IPS-20b (cell line): Measurements from ENCODE around the gene RNF20.

Source experiments
- H3K27ac ChIP-seq: one replicate; pipeline ENCODE4 v1.5.1; 2013; ENCODE audit warnings: low read length
- H3K27me3 ChIP-seq: 2 replicates; pipeline ENCODE4 v1.6.1; 2013; ENCODE audit warnings: mild to moderate bottlenecking, low read length, inconsistent platforms; ENCODE audit not compliant: insufficient read depth
- H3K36me3 ChIP-seq: 2 replicates; pipeline ENCODE4 v1.6.1; 2013; ENCODE audit warnings: low read depth, mild to moderate bottlenecking, inconsistent platforms, low read length, moderate library complexity; ENCODE audit not compliant: insufficient read depth
- H3K4me1 ChIP-seq: 2 replicates; pipeline ENCODE4 v1.6.1; 2013; ENCODE audit warnings: mild to moderate bottlenecking, control low read depth, inconsistent platforms, low read length, moderate library complexity; ENCODE audit not compliant: insufficient read depth
- H3K4me3 ChIP-seq: 2 replicates; pipeline ENCODE4 v1.5.1; 2013; ENCODE audit warnings: mild to moderate bottlenecking, low read length, inconsistent platforms
- H3K9ac ChIP-seq: 2 replicates; pipeline ENCODE4 v1.6.1; 2013; ENCODE audit warnings: low read depth, mild to moderate bottlenecking, inconsistent platforms, low read length, moderate library complexity
- H3K9me3 ChIP-seq: 2 replicates; pipeline ENCODE4 v1.6.1; 2013; ENCODE audit warnings: mild to moderate bottlenecking, low read depth, low read length, inconsistent platforms; ENCODE audit not compliant: insufficient read depth

RNF20 gene, protein sequence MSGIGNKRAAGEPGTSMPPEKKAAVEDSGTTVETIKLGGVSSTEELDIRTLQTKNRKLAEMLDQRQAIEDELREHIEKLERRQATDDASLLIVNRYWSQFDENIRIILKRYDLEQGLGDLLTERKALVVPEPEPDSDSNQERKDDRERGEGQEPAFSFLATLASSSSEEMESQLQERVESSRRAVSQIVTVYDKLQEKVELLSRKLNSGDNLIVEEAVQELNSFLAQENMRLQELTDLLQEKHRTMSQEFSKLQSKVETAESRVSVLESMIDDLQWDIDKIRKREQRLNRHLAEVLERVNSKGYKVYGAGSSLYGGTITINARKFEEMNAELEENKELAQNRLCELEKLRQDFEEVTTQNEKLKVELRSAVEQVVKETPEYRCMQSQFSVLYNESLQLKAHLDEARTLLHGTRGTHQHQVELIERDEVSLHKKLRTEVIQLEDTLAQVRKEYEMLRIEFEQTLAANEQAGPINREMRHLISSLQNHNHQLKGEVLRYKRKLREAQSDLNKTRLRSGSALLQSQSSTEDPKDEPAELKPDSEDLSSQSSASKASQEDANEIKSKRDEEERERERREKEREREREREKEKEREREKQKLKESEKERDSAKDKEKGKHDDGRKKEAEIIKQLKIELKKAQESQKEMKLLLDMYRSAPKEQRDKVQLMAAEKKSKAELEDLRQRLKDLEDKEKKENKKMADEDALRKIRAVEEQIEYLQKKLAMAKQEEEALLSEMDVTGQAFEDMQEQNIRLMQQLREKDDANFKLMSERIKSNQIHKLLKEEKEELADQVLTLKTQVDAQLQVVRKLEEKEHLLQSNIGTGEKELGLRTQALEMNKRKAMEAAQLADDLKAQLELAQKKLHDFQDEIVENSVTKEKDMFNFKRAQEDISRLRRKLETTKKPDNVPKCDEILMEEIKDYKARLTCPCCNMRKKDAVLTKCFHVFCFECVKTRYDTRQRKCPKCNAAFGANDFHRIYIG

DNA sequence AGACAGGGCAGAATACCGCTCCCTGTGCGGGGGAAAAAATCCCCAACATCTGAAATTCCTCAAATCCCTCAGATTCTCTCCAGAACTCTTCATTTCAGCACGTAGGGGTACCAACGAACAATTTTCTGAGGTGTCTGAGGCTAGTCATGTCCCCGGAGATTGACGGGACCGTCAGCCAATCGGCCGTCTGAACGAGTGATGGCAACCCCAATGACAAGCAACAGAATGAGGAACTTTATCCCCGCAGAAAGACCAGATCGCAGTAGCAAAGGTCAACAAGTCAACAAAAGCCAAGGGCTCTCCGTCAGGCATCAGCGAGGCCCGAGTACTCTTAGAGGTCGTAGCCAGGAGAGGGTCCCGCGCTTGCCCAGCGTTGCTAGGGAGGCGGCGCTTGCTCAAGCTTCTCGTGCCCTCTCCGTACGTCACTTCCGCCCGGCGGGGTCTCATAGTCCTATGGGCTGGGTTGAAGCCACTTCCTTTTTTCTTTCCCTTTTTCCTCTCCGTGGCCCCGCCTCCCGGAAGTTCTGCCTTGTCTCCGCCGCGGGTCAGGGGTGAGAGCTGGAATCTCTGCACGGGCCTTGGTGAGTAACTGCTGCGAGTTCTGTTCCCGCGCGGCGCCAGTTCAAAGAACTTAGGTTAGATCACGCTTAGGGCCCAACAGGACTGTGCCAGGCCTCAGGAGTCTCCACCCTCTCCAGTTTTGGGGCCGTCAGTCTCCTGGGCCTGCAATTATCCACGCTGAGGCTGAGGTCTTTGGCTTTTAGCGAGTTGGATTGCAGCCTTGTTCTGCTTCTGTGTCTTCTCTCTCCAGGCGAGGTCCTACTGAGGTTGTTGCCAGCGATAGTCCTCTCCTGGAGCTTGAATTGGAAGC, at the start of gene RNF20:
Gene RNF20 (plus strand): TSS at position 520 of the 871 bp plus-strand sequence. CDS start 1,571 bp downstream, outside the sequence.
- Histone ChIP-seq H3K9ac (peak within 1 kb of the TSS; percentile 90), H3K27ac (peak within 1 kb of the TSS; percentile 90), H3K4me3 (peak within 1 kb of the TSS; percentile 92), H3K9me3 (no peaks in the 10 kb centered on the region), H3K4me1 (peaks cover 5% of the 10 kb centered on the region; the same call in 1 of the 2 replicates), H3K36me3 (peaks cover 35% of the 10 kb centered on the region), H3K27me3 (no peaks in the 10 kb centered on the region)

DNA sequence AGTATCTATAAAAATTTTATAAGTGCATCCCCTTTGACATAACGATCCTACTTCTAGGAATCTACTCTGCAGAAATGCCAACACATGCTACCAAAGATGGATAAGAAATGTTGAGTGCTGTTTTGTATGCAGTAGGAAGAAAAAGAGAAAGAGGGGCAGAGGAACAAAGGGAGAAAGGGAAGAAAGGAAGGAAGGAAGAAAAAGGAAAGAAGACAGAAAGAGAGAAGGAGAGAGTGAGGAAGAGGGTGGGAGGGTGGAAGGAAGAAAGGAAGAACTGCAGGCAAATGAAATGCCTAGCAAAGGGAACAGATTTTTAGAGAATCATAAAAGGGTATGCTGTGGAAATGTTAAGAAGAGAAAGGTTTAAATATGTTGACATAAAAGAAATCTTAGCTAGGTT, 49.6 kb upstream of the RNF20 start:
- Histone ChIP-seq H3K27me3 (peaks cover 16% of the 10 kb centered on the region), H3K27ac (no peak overlapping the region), H3K4me3 (no peak overlapping the region), H3K9ac (no peak overlapping the region), H3K9me3 (no peaks in the 10 kb centered on the region), H3K36me3 (no peaks in the 10 kb centered on the region), H3K4me1 (peaks cover 21% of the 10 kb centered on the region; the same call in 1 of the 2 replicates)

DNA sequence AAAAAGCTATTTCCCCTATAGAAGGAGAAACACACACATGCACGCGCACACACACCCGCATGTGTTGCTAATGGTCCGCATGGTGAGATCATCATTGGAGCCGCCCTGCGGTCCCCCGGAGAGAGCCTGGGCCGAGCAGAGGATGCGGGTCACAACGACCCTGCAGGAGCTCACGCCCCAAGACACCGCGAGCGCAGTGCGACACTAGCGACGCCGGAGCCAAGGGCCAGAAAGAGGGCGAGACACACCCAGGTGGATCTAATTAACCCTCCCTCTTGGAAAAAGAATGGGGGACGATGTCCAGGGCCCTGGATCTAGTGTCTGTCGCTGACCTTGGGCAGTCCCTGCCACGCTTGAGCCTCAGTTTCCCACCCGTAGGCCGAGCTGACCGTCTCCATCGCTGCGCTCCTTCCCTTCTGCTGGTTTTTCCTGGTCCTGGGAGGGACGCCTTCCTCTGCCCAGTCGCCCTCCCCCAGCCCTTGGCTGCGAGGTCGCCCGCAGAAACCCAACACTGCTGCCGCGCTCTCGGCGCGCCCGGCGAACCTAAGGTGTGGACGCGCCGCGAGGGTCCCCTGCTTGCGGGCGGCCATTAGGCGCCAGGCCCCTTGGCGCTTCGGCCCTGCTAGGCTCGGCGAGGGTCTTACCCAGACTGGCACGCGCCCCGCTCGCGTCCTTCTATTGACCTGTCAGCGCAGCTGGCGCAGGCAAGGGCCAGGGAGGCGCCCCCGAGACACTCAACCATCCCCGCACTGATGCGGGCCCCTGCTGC, 47.5 kb upstream of the RNF20 start:
- H3K27me3 ChIP-seq: peaks cover 16% of the 10 kb centered on the region
- H3K27ac ChIP-seq: no peak overlapping the region
- H3K9me3 ChIP-seq: no peaks in the 10 kb centered on the region
- H3K4me1 ChIP-seq: peaks cover 8% of the 10 kb centered on the region; the same call in 1 of the 2 replicates
- peak overlapping the region; percentile 93 for H3K4me3 ChIP-seq
- no peaks in the 10 kb centered on the region for H3K36me3 ChIP-seq
- peak overlapping the region; percentile 84 for H3K9ac ChIP-seq

DNA sequence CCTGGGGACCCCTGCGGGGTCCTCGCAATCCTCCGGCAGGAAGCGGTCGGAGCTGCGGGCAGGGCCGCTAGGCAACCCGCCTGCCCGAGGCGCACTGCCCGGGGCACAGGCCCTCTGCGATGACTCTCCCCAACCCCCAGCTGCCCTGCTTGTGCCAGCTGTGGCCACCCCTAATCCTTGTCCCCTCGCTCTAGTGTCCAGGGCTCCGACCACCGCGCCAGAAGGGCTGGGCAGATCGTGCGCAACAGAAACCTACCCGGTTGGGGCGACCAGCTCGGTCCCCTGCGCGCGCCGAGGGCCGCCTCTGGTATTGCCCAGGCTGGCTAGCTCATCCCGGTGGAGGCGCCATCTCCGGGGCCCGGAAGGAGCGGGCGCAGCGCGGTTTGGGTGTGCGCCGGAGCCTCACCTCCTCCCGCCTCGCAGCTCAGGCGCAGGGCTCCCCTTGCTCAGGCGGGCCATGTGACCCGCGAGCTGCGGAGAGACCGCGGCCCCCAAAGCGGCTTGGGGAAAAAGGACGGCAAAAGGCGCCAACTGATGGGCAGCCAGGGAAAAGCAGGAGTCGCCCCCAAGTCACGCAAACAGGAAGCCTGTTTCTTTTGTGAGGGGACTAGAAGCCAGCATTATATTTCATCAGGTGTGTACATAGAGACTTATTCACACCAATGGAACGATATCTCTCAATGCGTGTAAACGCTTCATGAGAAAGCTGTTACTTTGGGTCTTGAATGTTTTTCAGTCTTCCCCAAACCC, 46.8 kb upstream of the RNF20 start:
- Histone ChIP-seq H3K27me3 (peaks cover 16% of the 10 kb centered on the region), H3K27ac (no peak overlapping the region), H3K36me3 (no peaks in the 10 kb centered on the region), H3K9ac (peak overlapping the region; percentile 84; the same call in 1 of the 2 replicates), H3K9me3 (no peaks in the 10 kb centered on the region), H3K4me1 (peaks cover 8% of the 10 kb centered on the region; the same call in 1 of the 2 replicates), H3K4me3 (peak overlapping the region; percentile 93)

DNA sequence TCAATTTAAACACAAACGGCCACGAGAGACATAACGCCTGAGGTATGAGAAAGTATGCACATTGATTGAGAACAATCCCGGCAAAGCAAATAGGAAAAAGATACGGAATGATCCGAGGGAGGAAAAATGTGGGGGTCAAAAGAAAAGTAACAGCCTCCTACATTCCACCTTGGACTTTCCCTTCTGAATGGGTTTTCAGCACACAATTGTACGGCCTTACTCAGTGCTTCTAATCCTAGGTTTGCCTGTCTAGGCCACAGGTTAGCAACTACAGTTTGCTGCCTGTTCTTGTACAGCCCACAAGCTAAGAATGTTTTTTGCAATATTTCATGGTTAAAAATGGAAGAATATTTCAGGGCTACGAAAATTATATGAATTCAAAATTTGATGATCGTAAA, 46.2 kb upstream of the RNF20 start:
- Histone ChIP-seq H3K27ac (no peak overlapping the region), H3K36me3 (no peaks in the 10 kb centered on the region), H3K4me1 (peaks cover 8% of the 10 kb centered on the region; the same call in 1 of the 2 replicates), H3K27me3 (peaks cover 16% of the 10 kb centered on the region), H3K9me3 (no peaks in the 10 kb centered on the region), H3K4me3 (peak overlapping the region; percentile 93), H3K9ac (peak overlapping the region; percentile 84; the same call in 1 of the 2 replicates)

DNA sequence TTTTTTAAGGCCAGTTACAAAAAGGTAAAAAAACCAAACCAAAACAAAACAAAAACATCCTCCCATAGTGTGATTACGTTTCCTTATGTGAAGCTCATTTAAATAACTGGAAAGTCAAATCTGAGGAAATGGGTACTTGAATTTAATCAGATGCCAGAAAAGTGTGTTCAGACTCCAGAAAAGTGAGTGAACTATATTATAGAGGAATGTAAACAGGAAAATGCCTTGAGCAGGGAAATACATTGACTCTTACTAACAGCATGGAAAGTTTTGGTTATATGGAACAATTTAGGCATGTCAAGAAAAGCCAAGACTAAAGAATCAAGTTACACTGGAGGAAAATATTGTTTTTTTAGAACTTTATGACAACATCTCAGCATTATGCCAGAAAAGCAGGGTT, 37.8 kb upstream of the RNF20 start:
- no peaks in the 10 kb centered on the region for H3K9me3 ChIP-seq
- H3K4me3 ChIP-seq: no peak overlapping the region
- H3K36me3 ChIP-seq: no peaks in the 10 kb centered on the region
- H3K4me1 ChIP-seq: no peaks in the 10 kb centered on the region
- no peak overlapping the region for H3K9ac ChIP-seq
- H3K27ac ChIP-seq: no peak overlapping the region
- no peaks in the 10 kb centered on the region for H3K27me3 ChIP-seq

DNA sequence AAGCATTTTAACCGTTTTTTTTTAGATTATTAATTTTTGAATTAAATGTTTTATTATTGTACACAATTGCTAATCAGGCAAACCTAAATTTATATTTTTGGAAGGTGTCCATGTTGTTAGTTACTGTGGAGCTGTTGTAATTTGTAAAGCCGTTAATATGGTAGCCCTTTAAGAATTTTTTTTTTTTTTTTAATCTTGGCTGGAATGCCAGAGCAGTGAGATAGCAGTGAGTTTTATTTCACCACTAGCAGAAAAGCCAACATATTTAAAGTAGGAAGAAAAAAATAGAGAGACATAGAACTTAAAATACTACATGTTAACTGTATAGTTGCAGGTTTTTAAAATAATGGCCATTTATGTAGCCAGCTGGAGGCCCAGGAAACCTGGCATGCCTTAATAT, 35.3 kb upstream of the RNF20 start:
- H3K9ac ChIP-seq: no peak overlapping the region
- H3K4me3 ChIP-seq: no peak overlapping the region
- H3K27ac ChIP-seq: no peak overlapping the region
- no peaks in the 10 kb centered on the region for H3K9me3 ChIP-seq
- H3K4me1 ChIP-seq: no peaks in the 10 kb centered on the region
- no peaks in the 10 kb centered on the region for H3K36me3 ChIP-seq
- H3K27me3 ChIP-seq: no peaks in the 10 kb centered on the region

DNA sequence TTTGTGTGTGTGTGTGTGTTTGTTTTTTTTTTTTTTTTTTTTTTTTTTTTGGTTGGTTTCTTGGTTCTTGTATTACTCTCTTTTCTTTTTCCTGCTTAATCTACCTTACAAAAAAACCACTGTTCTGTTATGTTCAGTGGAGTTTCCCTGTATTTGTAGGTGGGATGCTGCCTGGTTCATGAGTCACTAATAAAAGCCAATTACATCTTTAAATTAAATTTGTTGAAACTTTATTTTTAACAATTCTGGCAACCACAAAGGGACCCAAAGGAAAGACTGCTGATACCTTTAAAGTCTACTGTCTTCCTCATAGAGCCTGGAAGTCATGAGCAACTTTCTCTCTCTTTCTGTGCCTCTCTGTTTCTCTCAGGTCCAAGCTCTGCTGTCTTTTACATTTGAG, 29.5 kb upstream of the RNF20 start:
- H3K9me3 ChIP-seq: no peaks in the 10 kb centered on the region
- no peak overlapping the region for H3K9ac ChIP-seq

DNA sequence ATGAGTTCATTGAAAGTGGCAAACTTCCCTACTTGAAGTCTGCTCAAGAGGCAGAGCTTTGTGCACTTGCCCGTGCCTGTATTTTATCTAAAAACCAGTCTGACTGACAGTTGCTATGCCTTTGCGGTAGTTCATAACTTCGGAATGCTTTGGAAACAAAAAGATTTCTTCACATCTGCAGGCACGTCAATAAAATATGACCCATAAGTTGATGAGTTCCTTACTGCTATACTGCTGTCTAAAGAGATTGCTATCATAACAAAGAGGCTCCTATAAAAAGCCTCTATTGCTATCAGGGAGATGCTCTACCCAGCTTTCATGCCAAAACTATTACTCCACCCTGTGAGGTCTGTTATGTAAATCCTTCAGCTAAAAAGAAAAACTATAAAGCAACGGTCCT, 25.4 kb upstream of the RNF20 start:
- Histone ChIP-seq H3K9ac (no peak overlapping the region), H3K4me3 (no peak overlapping the region), H3K4me1 (peaks cover 16% of the 10 kb centered on the region), H3K36me3 (no peaks in the 10 kb centered on the region), H3K27ac (no peak overlapping the region), H3K9me3 (no peaks in the 10 kb centered on the region), H3K27me3 (no peaks in the 10 kb centered on the region)

More for the DNA sequence above, 29.5 kb upstream of the RNF20 start:
- Histone ChIP-seq H3K27ac (no peak overlapping the region), H3K4me1 (peaks cover 3% of the 10 kb centered on the region; the same call in 1 of the 2 replicates), H3K27me3 (no peaks in the 10 kb centered on the region), H3K36me3 (no peaks in the 10 kb centered on the region), H3K4me3 (no peak overlapping the region)

DNA sequence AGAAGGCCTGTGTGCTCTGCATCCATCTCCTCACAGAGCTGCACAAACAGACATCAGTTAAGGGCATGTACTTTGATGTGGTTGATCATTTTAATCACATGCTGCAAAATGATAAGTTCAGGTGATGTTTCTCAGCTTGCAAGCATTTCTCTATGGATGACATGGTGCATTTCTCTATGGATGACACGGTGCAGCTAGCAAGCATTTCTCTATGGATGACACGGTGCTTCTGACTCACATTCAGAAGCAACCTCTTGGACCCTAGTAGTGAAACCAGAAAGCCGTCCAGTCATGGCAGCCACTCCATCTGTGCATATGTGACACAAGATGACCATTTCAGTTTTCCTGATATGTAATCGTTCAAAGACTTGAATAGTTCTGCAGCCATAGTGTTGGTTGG, 24.1 kb upstream of the RNF20 start:
- Histone ChIP-seq H3K4me3 (no peak overlapping the region), H3K4me1 (peaks cover 29% of the 10 kb centered on the region), H3K27ac (no peak overlapping the region), H3K36me3 (no peaks in the 10 kb centered on the region), H3K9ac (no peak overlapping the region), H3K27me3 (no peaks in the 10 kb centered on the region), H3K9me3 (no peaks in the 10 kb centered on the region)
